Cerebellar cortex (tissue), 1 donor: Measurements from ENCODE around the gene MYL4.
A peak's percentile ranks its signal among the peaks of the same experiment; 100 is the strongest.
"Not testable (repeated sequence)": the region's sequence is repeated elsewhere in the genome, so short reads cannot be mapped to it uniquely, and the experiment has no call there.

ENCODE experiments used
- DNase-seq: peaks from one replicate; pipeline ENCODE4 v3.0.0-alpha.2; 2015; ENCODE audit warnings: low spot score

The MYL4 gene

DNA sequence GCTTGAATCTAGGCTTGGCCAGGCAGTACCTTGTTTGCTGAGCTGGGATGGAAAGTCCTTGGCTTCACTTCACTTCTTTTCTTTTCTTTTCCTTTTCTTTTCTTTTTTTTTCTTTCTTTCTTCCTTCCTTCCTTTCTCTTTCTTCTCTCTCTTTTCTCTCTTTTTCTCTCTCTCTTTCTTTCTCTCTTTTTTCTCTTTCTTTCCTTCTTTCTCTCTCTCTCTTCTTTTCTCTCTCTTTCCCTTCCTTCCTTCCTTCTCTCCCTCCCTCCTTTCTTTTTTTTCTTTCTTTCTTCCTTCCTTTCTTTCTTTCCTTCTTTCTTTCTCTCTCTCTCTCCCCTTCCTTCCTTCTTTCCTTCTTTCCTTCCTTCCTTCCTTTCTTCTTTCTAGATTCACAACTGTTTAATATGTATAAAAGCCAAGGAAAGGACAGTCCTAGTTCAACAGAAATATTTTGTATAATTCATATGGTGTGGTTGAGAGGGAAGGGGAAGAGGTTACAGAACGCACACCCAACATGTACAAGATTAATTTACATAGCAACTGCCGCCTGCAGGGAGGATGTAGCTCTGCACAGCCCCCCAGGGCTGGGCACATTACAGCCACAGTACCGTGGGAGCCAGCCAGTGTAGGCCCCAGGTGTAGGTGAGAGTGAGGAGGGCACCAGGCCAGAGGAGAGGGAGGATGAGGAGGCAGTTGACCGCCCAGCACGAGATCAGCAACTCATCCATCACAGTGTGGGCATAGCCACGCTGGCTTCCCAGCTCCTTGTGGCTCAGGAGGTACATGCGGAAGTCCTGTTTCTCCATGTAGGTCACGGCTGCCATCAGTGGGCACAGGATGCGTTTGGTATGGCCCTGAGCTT is 34.8 kb downstream of the MYL4 start:
- DNase-seq = no peak

- no peak for DNase-seq
Measured at GRCh38 chr17:47244697-47245096, 35.5 kb downstream of the MYL4 start.

DNA sequence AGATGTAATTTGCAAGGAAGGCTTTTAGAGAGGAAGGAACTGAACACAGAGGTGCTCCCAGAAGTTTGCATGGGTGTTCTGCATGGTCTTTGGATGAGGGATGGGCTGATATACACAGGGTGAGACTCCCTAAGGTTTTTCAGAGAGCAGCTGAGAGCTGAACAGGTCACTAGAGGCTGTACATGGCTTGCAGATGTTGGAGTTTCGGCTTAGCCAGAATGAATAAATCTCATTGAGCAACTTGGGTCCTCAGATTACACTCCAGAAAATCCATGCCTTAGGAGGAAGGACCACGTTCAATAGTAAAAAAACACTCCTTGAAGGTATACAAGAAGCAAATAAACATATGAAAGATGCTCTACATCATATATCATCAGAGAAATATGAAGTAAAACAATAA is 37.0 kb downstream of the MYL4 start:
- no peak for DNase-seq

DNA sequence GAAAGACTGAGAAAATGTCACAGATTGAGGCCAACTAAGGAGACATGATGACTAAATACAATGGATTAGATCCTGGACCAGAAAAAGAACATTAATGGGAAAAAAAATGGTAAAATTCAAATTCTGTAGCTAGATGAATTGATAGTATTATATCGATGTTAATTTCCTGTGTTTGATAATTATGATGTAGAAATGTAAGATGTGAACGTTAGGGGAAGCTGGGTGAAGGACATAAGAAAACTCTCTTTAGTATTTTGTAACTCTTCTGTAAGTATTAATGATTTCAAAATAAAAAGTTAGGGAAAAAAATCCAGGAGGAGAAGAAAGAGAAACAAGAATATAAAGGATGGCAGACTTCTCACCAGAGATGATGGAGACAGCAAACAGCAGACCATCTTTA is 41.7 kb downstream of the MYL4 start:
- DNase-seq = no peak

DNA sequence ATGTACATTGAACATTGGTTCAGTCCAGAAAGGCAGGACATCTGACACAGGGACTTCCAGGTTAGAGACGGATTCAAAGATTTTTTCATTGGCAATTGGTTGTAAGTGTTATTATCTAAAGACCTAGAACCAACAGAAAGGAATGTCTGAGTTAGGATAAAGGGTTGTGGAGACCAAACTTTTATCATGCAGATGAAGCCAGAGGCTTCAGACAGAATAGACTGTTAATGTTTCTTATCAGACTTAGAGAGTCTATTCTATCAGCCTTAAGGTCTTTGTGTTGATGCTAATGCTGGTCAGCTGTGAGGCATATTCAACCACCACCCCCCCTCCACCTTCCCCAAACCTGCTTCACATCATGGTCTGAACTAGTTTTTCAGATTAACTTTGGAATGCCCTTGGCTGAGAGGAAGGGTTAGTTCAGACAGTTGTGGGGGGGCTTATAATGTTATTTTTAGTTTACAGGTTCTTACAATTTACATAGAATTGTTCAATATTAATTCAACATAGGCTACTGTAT is 42.3 kb downstream of the MYL4 start:
- DNase-seq = no peak

- DNase-seq = no peak
Measured at GRCh38 chr17:47252209-47252608, 43.1 kb downstream of the MYL4 start.

DNA sequence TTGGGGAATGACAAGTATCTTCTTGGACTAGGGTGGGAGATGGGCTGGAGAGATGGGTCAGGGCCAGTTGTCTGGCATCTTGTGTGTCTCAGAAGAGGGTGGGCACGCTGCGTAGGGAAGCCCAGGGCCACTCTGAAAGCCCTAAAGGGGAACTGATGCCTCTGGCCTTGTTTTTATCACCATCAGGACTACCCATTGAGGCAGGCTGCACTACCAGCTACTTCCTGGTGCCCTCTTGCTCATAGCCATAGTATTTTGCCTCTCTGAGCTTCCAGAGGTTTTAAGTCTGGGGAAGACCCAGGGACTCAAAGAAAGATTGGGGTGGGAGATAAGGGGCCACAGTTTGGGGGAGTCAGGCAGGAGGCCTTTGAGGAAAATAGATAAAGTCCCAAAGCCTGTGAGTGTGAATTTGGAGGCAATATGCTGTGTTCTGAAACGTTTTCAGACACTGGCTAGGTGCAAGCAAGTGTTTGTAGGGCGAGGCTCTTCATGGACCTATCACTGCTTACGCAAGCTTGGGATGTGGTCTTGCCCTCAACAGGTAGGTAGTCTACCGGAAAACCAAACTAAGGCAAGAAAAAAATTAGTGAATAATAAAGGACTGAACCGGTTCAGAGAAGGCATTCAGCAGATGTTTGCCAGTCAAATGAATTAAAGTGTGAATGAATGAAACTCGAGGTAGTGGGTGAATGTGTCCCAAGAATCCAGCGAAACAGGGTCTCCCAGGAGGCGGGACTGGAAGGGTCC is 43.8 kb downstream of the MYL4 start:
- no peak for DNase-seq

- peak; percentile 9 for DNase-seq
Measured at GRCh38 chr17:47253541-47254402, 44.6 kb downstream of the MYL4 start, which contains the start of gene ITGB3. Gene ITGB3, plus strand, starts transcription at chr17:47253827. Its CDS starts 35 bp downstream, at chr17:47253862.

- no peak for DNase-seq
Measured at GRCh38 chr17:47254403-47254943, 45.3 kb downstream of the MYL4 start.

DNA sequence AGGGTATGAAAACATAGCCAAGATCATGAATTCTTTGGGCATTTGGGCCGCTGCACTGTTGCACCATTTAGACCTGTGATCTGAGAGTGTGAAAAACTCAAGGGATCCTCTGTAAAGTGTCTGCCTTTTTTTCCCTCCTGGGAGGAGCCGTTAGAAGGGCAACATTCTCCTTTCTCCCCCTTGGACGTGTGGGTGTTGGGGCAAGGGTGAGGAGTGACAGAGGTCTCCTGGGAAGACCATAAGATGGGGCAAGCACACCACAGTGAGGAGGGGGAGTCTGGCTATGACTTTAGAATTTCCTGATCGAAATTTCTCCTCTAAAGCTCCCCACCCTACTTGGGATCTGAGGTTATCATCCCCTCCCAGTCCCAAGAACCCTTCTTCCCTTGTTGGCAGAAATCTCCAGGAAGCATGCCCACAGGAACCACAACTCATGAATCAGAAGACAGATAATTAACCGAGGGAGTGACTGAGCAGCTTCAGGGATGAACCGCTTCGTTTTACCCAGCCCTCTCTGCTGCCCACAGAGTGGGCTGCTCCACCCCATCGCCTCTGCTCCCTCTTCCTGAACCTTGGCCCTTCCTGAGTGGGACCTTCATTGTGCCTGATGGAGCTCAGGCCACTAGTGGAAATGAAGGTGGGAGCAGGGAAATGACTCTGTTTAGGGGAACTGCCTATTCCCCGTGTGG is 48.6 kb downstream of the MYL4 start:
- DNase-seq = no peak

- DNase-seq = no peak
Measured at GRCh38 chr17:47262586-47262985, 53.4 kb downstream of the MYL4 start.

DNA sequence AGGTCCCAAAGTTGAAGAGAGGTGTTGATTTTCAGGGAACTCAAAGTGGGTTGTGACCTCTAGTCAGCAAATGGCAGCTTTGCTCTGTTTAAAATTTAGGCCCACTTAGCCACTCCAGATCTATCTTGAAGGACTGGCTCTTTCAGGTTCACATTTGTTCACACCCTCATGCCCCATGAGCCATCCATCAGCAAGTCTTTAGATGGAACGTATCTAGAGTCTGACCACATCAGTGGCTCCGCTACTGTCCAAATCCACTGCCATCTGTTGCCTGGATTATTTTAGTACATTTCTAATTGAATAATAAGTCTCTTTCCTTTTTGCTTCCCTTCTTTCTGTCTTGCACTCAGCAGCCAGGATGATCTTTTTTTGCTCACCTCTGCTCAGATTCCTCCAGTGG is 55.0 kb downstream of the MYL4 start:
- no peak for DNase-seq

DNA sequence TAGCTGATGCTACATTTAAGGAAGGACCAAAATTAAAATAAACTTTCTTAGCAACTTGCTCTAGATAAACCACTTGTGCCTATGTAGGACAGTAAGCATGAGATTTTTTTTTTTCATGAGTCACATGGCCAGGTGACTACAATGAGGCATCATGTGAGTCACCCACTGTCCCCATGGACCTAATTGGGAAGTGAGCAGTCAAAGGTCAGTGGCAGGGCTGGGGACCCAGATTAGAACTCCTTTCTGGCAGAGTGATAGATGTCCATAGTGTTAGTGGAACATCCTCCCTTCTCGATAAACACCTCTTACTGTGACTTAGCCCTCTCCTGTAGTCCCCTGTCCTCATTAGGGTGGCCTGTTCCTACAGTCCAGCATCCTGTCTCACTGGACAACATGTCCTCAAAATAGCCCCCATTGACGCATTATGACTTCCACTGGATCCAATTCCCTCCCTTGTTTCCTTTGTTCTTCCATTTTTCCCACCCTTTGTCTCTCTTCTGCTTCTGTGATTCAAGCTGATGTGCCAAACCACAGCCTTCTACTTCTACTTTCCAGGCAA is 56.9 kb downstream of the MYL4 start:
- no peak for DNase-seq

DNA sequence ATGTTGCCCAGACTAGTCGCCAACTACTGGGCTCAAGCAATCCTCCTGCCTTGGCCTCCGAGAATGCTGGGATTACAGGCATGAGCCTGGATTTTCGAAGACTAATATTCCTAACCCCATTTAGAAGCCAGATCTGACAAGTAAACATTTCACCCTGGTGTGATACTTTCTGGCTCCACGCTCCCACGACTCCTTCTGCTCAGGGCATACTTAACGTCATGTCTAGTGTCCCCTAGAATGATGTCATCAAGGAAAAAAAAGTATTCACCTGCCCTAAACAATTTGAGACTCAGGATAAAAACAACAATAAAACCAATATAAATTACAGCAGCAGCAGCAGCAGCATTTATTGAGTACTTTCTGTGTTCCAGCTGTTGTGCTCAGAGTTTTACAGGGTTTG is 57.6 kb downstream of the MYL4 start:
- DNase-seq = no peak

- DNase-seq = no peak
Measured at GRCh38 chr17:47267354-47267828, 58.2 kb downstream of the MYL4 start.

GRCh38 chr17:47268964-47269363 is 59.8 kb downstream of the MYL4 start:
- not testable (repeated sequence) for DNase-seq

DNA sequence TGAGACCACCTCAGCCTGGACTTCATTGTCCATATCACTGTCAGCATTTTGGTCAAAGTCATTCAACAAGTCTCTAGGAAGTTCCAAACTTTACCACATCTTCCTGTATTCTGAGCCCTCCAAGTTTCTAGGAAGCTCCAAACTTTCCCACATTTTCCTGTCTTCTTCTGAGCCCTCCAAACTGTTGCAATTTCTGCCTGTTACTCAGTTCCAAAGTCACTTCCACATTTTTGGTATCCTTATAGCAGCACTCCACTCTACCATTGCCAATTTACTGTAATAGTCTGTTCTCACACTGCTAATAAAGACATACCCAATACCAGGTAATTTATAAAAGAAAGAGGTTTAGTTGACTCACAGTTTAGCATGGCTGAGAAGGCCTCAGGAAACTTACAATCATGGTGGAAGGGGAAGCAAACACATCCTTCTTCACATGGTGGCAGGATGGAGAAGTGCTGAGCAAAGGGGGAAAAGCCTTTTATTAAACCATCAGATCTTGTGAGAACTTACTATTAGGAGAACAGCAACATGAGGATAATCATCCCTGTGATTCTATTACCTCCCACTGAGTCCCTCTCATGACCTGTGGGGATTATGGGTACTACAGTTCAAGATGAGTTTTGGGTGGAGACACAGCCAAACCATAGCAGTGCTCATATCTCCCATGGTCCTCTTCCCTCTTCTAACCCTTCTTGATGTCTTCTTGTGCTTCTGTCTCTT is 60.6 kb downstream of the MYL4 start:
- not testable (repeated sequence) for DNase-seq

GRCh38 chr17:47270946-47271705 is 62.0 kb downstream of the MYL4 start:
- DNase-seq = no peak

DNA sequence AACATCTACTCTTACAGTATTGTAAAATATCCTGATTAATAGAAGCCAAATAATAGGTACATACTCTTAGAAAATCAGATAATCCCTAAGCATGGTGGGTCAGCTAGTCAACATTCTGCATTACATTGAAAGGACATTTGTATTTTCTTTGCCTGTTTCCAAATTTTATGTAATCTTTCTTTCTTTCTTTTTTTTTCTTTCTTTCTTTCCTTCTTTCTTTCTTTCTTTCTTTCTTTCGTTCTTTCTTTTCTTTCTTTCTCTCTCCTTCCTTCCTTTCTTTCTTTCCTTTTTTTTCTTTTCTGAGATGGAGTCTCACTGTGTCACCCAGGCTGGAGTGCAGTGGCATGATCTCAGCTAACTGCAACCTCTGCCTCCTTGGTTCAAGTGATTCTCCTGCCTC is 63.3 kb downstream of the MYL4 start:
- DNase-seq = no peak
